Measurements from ENCODE around the gene PACRG. TPM values are rescaled to one million over a fixed set of nuclear protein-coding genes. Genes with fewer than 3 reads are reported as not detected.
A peak's percentile ranks its signal among the peaks of the same experiment; 100 is the strongest.

PACRG gene
- total and polyA plus RNA-seq, 2 experiments from 2014 or later, result 0.17 to 0.68 TPM

- Mint-ChIP-seq H3K36me3 (ENCODE audit: low read depth) (no peaks in the 10 kb centered on the region), H3K4me1 (no peaks in the 10 kb centered on the region; the same call in 2 of the 3 replicates), H3K27ac (no peak overlapping the region), H3K27me3 (ENCODE audit: insufficient read depth, low read depth, poor library complexity) (peaks cover 4% of the 10 kb centered on the region), H3K4me3 (no peak overlapping the region), H3K9me3 (no peaks in the 10 kb centered on the region)
- Histone ChIP-seq H3K27me3 (ENCODE audit: insufficient read depth) (no peaks in the 10 kb centered on the region), H4K20me1 (replicated peaks; ENCODE audit: insufficient read depth) (no peaks in the 10 kb centered on the region), H3K4me1 (ENCODE audit: insufficient read depth) (no peaks in the 10 kb centered on the region), H3F3A (replicated peaks; ENCODE audit: low read depth) (no peaks in the 10 kb centered on the region), H2AFZ (0 out of 2 replicates have a peak overlapping the region, but pooled peaks have one; percentile 23), H3K4me3 (no peak overlapping the region), H3K36me3 (ENCODE audit: insufficient read depth) (no peaks in the 10 kb centered on the region), H3K4me2 (no peak overlapping the region), H3K79me2 (replicated peaks; ENCODE audit: insufficient read depth) (no peaks in the 10 kb centered on the region), H3K9me2 (ENCODE audit: insufficient read depth) (0 out of 2 replicates have a peak, but pooled peaks cover 6% of the 10 kb centered on the region), H3K27ac (ENCODE audit: low read depth) (no peak overlapping the region)
- TF ChIP-seq CTCF (conservative IDR thresholded peaks at IDR 0.05; ENCODE audit: low read depth in 2 of 2) (no peak), POLR2AphosphoS5 (IDR thresholded peaks at IDR 0.05; ENCODE audit: low read depth) (no peak), ZNF114 (CRISPR knock-in tag; IDR thresholded peaks at IDR 0.05) (no peak), EZH2 (IDR thresholded peaks at IDR 0.05; ENCODE audit: low read depth, unreplicated experiment) (no peak), EZH2phosphoT487 (IDR thresholded peaks at IDR 0.05; ENCODE audit: unreplicated experiment) (no peak), ZNF331 (CRISPR knock-in tag; IDR thresholded peaks at IDR 0.05; ENCODE audit: low read depth) (no peak), ETS1 (IDR thresholded peaks at IDR 0.05) (no peak), CREB1 (CRISPR knock-in tag; IDR thresholded peaks at IDR 0.05; ENCODE audit: low read depth) (no peak), STAT1 (IDR thresholded peaks at IDR 0.05; ENCODE audit: unreplicated experiment) (no peak), NANOG (IDR thresholded peaks at IDR 0.05; ENCODE audit: borderline replicate concordance) (no peak)
- TF ChIP-seq, protein P1, sequence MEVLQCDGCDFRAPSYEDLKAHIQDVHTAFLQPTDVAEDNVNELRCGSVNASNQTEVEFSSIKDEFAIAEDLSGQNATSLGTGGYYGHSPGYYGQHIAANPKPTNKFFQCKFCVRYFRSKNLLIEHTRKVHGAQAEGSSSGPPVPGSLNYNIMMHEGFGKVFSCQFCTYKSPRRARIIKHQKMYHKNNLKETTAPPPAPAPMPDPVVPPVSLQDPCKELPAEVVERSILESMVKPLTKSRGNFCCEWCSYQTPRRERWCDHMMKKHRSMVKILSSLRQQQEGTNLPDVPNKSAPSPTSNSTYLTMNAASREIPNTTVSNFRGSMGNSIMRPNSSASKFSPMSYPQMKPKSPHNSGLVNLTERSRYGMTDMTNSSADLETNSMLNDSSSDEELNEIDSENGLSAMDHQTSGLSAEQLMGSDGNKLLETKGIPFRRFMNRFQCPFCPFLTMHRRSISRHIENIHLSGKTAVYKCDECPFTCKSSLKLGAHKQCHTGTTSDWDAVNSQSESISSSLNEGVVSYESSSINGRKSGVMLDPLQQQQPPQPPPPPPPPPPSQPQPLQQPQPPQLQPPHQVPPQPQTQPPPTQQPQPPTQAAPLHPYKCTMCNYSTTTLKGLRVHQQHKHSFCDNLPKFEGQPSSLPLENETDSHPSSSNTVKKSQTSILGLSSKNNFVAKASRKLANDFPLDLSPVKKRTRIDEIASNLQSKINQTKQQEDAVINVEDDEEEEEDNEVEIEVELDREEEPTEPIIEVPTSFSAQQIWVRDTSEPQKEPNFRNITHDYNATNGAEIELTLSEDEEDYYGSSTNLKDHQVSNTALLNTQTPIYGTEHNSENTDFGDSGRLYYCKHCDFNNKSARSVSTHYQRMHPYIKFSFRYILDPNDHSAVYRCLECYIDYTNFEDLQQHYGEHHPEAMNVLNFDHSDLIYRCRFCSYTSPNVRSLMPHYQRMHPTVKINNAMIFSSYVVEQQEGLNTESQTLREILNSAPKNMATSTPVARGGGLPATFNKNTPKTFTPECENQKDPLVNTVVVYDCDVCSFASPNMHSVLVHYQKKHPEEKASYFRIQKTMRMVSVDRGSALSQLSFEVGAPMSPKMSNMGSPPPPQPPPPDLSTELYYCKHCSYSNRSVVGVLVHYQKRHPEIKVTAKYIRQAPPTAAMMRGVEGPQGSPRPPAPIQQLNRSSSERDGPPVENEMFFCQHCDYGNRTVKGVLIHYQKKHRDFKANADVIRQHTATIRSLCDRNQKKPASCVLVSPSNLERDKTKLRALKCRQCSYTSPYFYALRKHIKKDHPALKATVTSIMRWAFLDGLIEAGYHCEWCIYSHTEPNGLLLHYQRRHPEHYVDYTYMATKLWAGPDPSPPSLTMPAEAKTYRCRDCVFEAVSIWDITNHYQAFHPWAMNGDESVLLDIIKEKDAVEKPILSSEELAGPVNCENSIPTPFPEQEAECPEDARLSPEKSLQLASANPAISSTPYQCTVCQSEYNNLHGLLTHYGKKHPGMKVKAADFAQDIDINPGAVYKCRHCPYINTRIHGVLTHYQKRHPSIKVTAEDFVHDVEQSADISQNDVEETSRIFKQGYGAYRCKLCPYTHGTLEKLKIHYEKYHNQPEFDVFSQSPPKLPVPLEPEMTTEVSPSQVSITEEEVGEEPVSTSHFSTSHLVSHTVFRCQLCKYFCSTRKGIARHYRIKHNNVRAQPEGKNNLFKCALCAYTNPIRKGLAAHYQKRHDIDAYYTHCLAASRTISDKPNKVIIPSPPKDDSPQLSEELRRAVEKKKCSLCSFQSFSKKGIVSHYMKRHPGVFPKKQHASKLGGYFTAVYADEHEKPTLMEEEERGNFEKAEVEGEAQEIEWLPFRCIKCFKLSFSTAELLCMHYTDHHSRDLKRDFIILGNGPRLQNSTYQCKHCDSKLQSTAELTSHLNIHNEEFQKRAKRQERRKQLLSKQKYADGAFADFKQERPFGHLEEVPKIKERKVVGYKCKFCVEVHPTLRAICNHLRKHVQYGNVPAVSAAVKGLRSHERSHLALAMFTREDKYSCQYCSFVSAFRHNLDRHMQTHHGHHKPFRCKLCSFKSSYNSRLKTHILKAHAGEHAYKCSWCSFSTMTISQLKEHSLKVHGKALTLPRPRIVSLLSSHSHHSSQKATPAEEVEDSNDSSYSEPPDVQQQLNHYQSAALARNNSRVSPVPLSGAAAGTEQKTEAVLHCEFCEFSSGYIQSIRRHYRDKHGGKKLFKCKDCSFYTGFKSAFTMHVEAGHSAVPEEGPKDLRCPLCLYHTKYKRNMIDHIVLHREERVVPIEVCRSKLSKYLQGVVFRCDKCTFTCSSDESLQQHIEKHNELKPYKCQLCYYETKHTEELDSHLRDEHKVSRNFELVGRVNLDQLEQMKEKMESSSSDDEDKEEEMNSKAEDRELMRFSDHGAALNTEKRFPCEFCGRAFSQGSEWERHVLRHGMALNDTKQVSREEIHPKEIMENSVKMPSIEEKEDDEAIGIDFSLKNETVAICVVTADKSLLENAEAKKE (CRISPR knock-in tag; IDR thresholded peaks at IDR 0.05), result no peak
- TF ChIP-seq, protein P2, sequence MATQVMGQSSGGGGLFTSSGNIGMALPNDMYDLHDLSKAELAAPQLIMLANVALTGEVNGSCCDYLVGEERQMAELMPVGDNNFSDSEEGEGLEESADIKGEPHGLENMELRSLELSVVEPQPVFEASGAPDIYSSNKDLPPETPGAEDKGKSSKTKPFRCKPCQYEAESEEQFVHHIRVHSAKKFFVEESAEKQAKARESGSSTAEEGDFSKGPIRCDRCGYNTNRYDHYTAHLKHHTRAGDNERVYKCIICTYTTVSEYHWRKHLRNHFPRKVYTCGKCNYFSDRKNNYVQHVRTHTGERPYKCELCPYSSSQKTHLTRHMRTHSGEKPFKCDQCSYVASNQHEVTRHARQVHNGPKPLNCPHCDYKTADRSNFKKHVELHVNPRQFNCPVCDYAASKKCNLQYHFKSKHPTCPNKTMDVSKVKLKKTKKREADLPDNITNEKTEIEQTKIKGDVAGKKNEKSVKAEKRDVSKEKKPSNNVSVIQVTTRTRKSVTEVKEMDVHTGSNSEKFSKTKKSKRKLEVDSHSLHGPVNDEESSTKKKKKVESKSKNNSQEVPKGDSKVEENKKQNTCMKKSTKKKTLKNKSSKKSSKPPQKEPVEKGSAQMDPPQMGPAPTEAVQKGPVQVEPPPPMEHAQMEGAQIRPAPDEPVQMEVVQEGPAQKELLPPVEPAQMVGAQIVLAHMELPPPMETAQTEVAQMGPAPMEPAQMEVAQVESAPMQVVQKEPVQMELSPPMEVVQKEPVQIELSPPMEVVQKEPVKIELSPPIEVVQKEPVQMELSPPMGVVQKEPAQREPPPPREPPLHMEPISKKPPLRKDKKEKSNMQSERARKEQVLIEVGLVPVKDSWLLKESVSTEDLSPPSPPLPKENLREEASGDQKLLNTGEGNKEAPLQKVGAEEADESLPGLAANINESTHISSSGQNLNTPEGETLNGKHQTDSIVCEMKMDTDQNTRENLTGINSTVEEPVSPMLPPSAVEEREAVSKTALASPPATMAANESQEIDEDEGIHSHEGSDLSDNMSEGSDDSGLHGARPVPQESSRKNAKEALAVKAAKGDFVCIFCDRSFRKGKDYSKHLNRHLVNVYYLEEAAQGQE (IDR thresholded peaks at IDR 0.05; ENCODE audit: unreplicated experiment), result no peak
- no peak for DNase-seq (ENCODE audit: low spot score)
- no peak for ATAC-seq
Measured at GRCh38 chr6:162899148-162899547, 171.4 kb downstream of the PACRG start.
